GM15510 (cell line): ENCODE measurements around the gene FERMT2.

Experiments
- POLR2A ChIP-seq: IDR thresholded peaks from 3 replicates; pipeline ENCODE4 v1.6.1; 2011; ENCODE audit warnings: borderline replicate concordance; ENCODE audit not compliant: insufficient read length; ENCODE audit errors: extremely low read depth

Gene FERMT2, protein sequence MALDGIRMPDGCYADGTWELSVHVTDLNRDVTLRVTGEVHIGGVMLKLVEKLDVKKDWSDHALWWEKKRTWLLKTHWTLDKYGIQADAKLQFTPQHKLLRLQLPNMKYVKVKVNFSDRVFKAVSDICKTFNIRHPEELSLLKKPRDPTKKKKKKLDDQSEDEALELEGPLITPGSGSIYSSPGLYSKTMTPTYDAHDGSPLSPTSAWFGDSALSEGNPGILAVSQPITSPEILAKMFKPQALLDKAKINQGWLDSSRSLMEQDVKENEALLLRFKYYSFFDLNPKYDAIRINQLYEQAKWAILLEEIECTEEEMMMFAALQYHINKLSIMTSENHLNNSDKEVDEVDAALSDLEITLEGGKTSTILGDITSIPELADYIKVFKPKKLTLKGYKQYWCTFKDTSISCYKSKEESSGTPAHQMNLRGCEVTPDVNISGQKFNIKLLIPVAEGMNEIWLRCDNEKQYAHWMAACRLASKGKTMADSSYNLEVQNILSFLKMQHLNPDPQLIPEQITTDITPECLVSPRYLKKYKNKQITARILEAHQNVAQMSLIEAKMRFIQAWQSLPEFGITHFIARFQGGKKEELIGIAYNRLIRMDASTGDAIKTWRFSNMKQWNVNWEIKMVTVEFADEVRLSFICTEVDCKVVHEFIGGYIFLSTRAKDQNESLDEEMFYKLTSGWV

DNA sequence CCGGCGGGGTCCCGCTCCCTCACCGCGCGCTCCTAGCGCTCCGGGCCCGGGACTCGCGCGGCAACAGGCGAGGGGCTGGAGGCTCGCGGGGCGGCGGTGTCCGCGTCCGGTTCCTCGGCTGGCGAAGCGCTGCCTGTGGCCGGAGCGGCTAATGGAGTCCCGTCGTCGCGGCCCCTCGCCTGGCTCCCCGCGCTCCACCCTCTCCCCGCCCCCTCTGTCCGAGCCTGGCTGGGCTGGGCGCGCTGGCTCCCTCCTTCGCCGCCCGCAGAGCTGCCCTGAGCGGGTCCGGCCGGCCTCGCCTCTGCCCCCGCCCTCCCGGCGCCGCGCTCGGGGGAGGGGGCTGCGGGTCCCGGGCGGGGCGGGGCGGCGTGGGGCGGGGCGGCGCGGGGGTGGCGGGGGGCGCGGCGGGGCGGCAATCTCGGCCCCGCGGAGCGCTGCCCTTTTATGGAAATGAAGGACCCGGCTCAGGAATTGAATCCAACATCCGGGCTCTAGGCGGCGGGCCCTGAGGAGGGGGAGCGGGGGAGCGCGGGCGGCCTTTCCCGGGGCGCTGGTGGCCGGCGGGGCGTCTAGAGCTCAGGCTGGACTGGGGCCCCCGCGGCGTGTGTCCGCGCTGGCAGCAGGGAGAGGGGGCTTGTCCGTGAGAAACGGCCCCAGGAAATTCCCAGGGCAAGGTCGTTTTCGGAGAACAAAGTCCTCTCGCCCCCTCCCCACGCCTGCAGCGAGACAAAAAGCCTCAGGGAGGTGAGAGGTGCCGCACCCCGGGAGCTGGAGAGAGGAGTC is at the start of gene FERMT2:
FERMT2 (minus strand) TSS at position 153 of the 783 bp plus-strand sequence. CDS start 482 bp downstream, outside the sequence.
- TF ChIP-seq POLR2A, result no peak

DNA sequence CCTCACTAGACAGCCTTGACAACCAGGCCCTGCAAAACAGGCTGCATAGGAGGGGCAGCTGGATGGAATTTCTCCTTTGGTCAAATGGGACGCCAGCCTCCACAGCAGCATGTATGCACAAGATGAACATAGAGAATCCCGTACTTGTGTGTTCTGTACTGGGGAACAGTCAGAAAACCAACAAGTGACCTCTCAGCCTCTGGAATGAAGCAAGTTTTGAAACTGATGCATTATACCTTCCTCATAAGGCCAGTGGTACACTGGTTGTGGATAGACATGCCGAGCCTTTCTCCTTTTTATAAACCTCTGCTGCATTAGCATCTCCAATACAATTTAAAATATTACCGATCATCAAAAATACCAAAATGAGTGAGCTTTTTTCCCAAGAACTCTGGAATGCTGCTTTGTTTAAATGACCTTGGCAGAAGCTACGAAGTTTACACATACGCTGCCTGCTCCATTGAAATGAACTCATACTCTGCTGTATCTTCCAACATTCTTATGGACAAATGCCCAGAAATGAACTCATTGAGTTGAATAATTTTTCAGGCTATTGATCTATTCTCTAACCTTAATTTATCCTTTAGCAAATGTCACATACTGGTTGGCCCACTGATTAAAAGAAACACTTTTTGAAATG is 47.6 kb upstream of the FERMT2 start:
- TF ChIP-seq POLR2A, result no peak

DNA sequence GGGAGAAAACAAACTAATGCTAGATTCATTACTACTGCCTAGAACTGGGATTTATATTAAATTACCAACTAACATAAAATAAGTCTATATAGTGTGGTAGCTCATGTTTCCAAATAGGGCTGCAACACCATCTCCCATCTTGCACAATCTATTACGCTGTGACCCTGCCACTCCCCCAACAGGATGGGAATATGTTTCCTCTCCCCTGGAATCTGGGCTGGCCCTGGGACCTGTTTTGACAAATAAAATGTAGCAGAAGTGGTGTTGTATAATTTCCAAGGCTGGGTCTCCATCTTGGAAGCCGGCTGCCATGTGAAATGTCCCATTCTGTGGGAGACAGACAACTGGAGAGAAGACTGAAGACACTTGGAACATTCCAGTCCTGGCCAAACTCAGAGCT is 45.6 kb upstream of the FERMT2 start:
- no peak for TF ChIP-seq POLR2A

DNA sequence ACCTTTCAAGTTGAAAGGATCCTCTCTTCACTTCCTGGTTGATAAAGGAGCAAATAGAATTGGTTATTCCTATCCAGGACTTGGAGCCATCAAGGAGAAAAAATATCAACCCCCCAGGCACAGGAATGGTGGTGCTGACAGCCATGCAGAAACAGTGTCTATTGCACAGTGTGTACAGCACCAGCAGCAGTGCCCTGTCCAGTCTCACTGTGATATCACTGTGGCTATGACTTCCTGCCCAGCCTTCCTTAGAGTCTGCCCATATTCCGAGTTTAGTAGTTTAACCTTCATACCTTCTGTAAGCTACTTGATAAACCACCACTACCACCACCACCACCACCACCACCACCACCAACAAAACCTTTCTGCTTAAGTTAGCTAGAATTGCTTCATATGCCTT is 45.1 kb upstream of the FERMT2 start:
- TF ChIP-seq POLR2A, result no peak

DNA sequence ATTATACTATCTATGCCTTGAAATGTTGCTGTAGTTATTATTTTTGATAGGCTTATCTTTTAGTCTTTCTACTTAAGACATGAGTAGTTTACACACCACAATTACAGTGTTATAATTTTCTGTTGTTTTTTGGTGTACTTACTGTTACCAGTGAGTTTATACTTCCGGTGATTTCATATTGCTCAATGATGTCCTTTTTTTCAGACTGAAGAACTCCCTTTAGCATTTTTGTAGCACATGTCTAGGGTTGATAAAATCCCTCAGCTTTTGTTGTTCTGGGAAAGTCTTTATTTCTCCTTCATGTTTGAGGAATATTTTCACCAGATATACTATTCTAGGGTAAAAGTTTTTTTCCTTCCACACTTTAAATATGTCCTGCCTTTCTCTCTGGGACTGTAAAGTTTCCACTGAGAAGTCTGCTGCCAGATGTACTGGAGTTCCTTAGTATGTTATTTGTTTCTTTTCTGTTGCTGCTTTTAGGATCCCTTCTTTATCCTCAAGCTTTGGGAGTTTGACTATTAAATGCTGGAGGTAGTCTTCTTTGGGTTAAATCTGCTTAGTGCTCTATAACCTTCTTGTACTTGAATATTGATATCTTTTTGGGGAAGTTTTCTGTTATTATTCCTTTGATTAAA is 41.5 kb upstream of the FERMT2 start:
- no peak for TF ChIP-seq POLR2A

DNA sequence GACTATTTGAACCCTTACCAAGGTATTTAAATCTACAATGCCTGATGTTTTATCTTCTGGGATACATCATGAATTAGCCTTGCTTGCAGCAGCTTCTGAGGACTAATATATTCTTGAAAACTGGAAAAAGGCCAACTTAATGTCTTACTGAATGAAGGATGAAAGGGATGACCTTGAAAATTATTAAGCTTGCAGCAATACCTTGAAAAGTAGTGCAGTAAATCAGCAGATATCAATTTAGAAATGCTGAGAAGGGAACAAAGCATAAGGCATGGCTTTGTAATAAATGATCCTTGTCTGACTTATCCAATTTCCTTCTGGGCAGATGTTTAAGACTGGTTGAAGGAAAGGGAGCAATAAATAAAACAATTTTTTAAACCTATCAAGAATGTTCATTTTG is 37.3 kb upstream of the FERMT2 start:
- TF ChIP-seq POLR2A, result no peak

DNA sequence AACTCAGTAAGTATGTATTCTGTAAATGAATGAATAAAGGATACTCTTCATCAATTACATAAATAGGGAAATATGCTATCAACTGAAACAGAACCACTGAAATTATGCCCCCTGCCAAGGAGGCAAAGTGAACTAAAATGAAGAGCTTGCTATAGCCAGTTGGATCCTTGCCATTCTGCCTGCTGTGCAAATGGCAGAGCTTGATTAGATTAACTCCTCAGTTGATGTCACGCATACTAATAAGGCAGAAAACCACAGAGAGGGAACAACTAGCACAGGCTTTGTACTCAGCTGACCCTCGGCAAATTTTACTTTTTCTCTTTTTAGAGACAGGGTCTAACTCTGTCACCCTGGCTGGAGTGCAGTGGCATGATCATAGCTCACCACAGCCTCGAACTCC is 36.7 kb upstream of the FERMT2 start:
- TF ChIP-seq POLR2A, result no peak

DNA sequence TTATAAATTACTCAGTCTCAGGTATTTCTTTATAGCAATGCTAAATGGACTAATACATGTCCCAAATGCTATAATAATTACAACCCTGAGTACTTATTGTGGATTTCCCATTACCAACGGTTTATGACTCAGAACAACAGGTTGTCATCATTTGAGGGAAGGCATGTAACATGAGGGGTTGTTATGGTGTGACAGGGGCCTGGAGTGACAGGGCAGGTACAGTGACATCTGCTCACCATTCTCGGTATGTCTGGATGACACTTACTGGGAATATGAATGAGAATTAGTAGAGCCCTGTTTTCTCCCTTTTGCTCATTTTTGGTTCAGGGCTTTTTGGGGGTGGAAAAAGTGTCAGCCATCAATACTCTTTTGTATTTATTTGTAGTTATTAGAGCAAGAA is 36.2 kb upstream of the FERMT2 start:
- TF ChIP-seq POLR2A, result no peak

DNA sequence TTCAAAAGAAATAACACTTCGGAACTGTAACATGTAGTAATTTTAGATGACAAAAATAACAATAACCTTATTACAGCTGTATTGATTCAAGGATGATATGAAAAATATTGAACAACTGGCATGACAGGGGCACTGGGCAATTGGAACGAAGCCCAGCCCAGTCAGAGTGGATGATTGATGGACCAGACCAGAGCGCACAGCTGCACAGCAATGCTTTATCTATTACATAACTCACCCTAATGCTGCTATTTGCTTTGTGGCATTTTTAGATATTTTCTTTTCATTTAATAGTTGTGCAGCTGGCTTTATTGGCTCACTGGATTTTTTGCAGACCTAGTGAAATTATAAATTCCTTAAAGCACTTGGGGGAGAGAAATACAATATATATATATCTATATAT is 26.9 kb upstream of the FERMT2 start:
- no peak for TF ChIP-seq POLR2A

DNA sequence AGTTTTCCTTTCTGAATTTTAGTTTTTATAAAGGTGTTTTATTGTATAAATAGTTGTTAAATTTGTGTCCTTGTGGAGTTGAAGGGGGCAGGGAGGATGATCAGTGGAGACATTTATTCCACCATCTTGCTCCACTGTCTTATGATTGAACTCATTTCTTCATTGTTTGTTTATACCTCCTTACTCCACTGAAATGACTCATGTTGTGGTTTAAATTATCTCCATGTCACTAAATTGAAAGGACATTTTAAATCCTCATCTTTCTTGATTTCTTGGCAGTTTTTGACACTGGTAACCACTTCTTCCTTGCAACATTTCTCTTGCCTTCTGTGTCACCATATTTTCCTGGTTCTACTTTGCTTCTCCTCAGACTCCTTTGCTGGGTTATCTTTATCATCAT is 23.6 kb upstream of the FERMT2 start:
- no peak for TF ChIP-seq POLR2A

DNA sequence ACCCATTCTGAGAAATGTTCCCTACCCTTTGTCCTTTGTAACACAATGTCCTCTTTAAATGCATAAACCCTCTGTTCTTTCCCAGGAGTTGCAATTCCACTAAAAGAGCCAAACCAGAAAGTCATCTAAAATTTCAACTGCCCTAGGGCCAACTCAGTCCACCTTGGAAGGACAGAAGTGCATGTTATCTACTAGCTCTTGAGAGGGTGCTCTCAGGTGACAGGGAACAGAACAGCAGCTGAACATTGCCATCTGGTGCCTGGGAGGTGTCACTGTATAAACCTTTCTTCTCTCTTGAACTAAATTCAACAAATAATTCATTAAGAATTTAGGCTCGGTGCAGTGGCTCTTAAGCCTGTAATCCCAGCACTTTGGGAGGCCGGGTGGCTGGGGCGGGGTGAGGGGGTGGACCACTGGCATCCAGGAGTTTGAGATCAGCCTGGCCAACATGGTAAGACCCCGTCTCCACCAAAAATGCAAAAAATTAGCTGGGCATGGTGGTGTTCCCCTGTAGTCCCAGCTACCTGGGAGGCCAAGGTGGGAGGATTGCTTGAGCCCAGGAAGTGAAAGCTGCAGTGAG is 10.3 kb upstream of the FERMT2 start:
- no peak for TF ChIP-seq POLR2A

DNA sequence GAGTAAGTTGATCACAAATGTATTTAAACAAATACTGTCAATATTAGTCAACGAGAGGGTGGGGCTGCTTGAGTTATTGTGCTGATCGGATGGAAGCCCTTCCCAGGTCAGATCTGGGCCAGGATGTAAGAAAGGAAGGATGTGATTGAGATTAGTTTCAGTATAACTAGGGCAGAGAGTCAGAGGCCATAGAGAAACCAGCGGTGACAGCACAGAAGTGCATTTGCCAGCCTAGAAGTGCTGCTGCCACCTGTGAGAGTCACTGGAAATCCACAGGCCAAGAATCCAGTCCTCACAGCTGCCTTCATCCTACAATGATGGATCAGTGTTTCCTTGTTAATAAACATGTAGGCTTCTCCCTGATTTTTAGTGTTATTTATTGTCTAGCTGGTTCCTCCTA is 9.8 kb upstream of the FERMT2 start:
- no peak for TF ChIP-seq POLR2A

DNA sequence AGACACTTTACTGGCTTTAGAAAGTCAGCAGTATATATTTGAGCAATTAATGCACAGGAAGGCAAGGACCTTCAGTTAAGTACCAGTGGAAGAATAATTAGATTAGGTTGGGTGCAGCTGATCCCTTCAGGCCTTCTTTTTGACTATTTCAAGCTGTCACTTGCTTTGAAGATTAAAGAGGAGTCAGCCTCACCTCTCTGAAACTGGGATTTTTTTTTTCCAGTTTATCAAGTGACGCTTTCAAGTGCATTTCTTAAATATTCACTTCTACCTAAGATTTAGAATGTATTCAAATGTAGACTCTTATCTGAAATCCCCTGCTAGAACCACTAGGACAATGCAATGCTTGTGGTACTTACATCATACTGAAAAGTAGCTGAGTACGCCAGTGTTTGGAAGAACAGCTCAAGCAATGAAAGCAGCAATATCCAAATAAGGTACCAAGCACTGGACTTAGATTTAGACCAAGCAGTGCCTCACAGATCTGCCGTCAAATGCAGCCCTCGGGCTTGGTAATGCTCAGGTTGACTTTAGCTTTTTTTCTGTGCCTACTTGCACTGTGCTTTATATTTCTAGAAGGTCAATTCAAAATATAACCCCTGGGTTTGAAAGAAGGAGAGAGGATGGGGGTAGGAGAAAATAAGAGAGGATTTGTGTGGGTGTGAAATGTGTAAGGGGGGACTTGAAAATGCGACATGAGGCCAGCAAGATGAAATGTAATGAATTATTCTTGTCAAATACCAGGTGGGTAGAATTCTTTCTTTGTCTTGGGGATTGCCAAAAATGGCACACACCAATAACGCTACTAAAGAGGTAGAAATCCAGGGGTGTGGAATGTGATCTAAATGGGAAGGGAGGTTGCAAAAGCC is 3.7 kb upstream of the FERMT2 start:
- no peak for TF ChIP-seq POLR2A
